GM04503 (cell line): ENCODE results near the gene CD2AP.
"Not testable (repeated sequence)": the region's sequence is repeated elsewhere in the genome, so short reads cannot be mapped to it uniquely, and the experiment has no call there.

Experiments
- DNase-seq: peaks from one replicate; pipeline ENCODE4 v3.0.0-alpha.2; 2012; ENCODE audit warnings: low read depth

Gene CD2AP

DNA sequence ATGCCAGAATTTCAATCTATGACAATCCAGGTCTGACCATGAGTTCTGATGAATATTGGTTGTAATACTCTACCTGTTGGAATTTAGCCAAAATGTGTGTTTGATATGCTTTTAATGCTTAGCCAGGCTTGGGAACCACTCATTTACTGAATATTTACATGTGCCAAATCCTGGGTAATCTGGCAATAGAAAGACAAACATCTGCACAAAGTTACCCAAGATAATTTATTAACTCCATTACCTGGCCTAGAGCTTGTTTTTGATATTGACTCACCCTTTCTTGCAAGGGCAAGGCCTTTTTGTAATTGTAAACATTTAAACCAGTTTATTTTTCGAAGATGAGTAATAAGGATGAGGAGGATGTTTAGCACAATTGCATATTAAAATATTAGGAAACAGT is 13.5 kb upstream of the CD2AP start:
- DNase-seq = no peak

DNA sequence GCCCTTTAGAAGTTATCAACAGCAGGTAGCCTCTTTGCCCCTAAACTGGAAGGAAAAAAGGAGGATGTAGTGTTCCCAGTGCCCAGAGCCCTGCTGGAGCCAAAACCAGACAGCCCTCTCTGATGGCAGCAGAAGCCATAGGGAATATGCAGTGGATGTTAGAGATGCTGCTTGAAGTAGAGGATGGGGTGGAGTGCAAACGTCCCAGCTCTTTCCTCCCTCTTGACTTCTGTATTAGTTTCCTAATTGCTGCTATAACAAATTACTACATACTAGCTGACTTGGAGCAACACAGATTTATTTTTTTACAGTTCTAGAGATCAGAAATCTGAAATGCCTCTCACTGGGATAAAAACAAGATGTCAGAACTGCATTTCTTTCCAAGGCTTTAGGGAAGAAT is 12.5 kb upstream of the CD2AP start:
- DNase-seq = no peak

DNA sequence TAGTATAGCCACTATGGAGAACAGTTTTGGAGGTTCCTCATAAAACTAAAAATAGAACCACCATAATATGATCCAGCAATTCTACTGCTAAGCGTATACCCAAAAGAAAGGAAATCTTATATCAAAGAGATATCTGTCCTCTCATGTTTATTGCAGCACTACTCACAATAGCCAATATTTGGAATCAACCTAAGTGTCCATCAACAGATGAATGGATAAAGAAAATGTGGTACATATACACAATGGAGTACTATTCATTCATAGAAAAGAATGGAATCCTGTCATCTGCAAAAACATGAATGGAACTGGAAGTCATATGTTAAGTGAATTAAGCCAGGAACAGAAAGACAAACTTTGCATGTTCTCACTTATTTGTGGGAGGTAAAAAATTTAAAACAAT is 5.7 kb upstream of the CD2AP start:
- no peak for DNase-seq

DNA sequence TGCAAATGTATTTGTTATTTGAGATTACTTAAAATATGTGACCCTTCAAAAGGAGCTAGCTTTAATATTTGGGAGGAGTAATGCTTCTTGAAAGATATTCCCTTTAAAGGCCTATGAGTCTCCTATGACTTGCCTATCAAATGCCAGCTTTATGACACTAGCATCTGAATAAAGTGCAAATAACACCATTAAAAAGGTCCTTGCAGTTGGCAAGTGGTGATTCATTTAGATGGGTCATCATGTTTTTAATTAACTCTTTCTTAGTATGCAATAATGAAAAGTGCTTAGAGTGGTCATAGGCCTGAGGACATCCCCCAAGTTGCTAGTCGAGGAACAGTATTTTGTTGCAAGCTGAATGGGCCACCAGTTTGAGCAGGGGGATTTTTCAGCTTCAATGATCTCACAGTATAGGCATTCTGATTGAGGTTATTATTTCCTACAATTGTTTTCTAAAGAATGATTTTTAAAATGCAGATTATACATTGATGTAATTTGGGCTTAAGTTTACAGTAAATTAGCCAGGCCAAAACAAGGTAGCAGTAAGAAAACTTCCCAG is 3.7 kb upstream of the CD2AP start:
- DNase-seq = no peak

DNA sequence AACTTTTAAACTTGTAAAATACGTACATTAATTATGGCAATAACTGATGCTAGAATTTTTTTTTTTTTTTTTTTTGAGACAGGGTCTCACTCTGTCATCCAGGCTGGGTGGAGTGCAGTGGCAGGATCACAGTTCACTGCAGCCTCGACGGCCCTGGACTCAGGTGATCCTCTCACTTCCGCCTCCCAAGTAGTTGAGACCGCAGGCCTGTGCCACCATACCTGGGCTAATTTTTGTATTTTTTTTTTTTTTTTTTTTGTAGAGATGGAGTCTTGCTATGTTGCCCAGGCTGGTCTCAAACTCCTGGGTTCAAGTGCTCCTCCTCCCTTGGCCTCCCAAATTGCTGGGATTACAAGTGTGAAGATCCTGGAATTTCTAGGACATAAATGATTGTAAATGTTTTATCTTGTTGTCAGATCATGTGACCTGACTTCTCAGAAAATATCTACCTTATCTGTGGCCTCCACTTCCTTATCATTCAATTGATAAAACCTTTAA is 2.2 kb upstream of the CD2AP start:
- DNase-seq = no peak

DNA sequence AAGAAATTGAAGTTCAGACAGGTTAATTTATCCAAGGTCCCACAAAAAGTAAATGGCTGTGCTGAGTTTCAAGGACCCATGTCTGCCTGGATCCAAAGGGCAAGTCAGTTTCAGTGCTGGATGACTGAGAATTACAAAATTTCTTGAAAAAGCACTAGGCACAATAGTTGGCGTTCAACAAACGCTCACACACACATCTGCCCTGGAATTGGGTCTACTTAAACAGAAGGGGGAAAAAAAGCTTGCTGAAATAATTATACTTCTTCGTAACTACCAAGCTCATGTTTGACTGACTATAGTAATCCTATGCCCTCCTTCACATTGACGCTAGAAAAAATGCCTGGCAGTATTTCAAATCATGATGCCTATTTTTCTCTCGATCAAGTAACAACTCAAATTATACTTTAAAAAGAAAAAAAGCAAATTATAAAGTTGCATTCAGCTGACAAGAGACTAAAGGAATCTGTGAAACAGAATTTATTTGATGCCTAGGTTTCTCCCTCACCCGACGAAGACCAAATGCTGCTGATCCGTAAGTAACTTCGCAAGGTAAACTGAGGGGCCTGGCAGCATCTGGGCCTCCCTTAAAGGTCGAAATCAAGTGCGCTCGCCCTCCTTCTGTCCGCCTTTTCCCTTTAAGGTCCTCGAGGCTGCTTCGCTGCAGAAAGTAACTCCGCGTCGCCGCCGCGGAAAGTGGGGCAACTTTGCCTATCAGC is 650 bp upstream of the CD2AP start:
- no peak for DNase-seq

DNA sequence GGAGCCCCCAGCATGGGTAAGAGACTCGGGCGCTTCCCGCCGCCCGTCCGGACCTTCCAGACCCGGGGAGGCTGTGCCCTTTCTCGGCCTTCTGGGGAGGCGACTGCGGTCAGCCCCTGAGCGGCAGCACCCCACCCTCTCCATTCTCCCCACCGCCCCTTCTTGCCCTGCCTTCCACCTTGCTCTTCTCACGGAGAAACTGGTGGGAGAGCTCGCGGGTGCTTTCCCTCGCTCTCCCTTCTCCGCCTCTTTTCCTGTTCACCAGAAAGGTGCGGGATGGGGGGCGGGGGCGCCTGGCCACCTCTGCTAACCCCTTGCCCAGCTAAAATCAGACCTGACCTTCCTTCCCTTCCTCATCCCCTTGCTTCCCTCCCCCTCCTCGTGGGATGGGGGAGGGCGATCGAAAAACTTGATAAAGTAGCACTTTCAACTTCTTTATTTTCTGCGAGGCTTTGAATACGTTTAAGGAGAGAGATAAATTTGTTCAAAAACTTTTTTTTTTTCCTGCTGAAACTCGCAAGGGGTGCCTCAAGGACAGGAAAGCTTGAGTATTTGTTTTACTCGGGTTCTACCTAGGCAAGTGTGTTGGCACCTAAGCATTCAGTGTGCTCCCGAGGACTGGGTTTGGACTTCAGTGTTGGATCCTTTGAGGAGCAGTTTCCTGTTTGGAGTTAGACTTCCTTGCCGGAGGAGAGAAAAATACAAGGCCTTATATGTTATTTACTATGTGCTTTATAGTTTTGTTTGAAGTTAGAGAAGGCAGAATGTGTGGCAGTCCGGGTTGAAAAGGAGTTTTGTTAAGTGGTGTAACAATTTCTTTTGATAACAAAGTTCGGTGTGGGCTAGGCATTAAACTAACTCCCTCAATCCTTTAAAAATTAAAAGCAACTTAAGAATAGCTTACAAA is 897 bp downstream of the CD2AP start:
- DNase-seq = no peak

DNA sequence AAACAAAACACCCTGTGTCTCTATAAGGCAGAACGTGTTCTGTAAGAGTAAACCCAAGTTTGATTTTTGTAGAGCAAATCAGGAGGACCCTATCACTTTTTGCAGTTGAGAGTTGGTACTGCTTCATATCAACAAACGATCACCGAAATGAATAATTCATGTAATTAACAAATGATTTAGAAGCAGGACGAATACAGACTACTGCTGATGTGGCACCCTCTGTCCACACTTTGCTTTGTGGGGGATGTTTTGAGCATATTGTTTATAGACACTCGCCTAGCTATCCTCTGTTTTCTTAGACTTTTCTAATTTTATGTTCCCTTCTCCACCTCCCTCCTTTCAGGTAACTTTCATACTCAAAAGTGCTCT is 1.5 kb downstream of the CD2AP start:
- DNase-seq = no peak

DNA sequence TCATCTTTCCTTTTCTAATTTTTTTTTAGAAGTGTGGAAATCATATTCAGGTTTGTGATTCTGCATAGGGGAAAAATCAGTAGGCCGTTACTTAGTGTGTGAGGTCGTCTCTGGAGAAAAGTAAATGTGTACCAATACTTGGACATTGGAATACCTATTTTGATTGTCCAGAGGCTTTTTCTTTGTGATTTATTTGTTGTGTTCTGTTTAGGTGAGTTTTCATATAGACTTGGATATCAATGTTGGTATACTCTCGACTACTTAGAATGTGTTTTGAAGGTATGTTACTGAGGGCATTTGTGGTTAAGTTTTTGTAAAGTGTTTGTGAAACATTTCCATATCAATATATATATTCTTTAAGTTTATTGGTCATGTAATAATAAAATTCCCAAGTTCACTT is 2.3 kb downstream of the CD2AP start:
- no peak for DNase-seq

DNA sequence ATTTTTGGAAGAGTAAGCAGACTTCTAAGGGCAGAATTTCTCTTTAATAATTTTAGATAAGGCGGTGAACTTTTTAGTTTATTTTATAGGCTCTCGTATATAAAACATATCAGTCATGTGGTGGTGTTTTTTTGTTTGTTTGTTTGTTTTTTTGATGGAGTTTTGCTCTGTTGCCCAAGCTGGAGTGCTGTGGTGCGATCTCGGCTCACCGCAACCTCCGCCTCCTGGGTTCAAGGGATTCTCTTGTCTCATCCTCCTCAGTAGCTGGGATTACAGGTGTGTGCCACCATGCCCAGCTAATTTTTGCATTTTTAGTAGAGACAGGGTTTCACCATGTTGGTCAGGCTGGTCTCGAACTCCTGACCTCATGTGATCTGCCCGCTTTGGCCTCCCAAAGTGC is 3.6 kb downstream of the CD2AP start:
- DNase-seq = not testable (repeated sequence)

DNA sequence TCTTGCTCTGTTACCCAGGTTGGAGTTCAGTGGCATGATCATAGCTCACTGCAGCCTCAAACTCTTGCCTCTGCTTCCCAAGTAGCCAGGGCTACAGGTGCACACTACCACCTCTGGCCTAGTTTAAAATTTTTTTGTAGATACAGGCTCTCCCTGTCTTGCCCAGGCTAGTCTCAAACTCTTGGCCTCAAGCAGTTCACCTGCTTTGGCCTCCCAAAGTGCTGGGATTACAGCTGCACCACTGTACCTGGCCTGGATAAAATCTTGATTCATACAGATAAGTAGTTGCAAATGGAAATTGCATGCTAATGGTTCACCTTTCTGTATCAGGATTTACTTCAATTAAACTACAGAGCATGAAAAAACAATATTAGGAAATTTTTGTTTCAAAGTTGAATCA is 4.2 kb downstream of the CD2AP start:
- no peak for DNase-seq

DNA sequence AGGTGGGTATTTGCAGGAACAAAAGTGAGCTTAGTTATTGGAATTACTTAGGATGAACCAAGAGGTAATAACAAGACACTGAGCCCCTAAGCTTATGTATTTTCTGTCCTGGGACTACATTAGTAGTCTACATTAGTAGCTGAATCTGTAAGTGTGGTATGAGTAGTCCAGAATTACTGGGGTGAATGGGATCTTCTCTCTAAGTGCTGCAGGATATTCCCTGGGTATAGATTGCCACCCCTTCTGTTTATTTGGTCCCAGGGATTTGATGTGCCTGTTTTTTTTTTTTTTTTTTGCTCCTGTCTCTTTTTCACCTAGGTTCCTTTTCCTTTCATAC is 5.9 kb downstream of the CD2AP start:
- DNase-seq = no peak

DNA sequence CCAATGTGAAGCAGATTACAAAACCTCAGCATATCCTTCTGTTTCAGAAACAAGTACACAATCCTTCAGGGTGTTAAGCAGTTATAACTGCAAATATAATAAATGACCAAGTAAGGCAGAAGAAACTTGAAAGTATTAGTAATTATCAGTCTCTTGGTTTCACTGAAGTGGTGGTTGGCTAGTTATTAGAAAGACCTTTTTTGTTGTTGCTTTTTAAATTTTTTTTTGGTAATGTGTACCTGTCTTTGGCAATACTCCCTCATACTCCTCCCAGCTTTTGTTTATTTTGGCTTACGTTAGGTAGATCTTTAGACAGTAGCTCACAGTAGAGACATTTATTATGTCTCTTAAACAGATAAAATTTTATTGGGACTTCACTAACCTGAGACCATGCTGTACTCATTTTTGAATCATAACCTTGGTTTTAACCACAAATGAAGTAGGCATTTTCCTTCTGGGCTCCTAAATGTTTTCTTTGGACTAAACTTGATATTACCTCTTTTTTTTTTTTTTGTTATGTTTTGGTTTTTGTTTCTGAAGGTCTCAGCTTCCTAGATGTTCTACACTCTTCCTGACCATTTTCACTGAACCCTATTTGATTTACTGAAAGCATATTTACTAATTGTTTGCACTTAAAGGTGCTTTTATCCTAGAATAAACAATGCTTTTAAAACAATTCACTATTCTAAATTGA is 6.4 kb downstream of the CD2AP start:
- peak; percentile 29 for DNase-seq

DNA sequence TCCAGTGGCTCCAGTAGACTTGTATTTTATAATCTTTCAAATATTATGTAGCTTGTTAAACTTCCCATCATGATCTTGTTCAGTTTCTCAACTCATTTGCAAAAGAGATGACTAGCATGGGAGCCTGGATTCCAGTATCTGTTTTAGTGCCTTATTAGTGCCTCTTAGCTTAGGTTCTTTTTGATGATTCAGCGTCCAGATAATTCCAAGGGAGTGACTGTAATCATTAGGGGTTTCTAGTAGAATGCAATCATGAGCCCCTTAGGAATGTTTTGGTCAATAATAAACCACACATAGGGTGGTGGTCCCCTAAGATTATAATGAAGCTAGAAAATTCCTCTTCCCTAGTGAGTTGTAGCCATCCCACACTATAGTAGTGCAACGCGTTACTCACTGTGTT is 7.0 kb downstream of the CD2AP start:
- peak; percentile 91 for DNase-seq

DNA sequence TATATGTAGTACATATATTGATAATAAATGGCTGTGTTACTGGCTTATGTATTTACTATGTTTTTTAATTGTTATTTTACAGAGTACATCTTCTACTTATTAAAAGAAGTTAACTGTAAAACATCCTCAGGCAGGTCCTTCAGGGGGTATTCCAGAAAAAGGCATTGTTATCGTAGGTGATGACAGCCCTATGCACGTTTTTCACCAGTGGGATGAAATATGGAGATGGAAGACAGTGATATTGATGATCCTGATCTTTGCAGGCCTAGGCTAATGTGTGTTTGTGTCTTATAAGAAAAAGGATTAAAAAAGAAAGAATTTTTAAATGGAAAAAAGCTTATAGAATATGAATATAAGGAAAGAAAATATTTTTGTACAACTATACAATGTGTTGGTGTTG is 7.5 kb downstream of the CD2AP start:
- DNase-seq = no peak

DNA sequence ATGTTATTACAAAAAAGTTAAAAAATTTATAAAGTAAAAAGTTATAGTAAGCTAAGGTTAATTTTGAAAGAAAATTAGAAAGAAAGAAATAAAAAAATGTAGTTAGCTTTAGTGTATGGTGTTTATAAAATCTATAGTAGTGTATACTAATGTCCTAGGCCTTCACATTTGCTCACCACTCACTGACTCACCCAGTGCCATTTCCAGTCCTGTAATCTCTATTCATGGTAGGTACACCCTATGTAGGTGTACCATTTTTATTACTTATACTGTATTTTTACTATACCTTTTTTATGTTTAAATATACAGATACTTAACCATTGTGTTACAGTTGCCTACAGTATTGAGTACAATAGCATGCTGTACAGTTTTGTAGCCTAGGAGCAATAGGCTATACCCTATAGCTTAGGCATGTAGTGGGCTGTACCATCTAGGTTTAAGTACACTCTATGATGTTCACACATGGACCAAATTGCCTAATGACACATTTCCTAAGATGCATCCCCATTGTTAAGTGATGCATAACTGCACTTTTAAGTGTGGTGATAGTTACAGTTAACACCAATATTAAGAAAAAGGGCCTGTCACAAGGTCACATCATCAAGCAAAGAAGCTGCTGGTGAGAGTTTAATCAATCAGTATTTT is 8.0 kb downstream of the CD2AP start:
- DNase-seq = no peak

DNA sequence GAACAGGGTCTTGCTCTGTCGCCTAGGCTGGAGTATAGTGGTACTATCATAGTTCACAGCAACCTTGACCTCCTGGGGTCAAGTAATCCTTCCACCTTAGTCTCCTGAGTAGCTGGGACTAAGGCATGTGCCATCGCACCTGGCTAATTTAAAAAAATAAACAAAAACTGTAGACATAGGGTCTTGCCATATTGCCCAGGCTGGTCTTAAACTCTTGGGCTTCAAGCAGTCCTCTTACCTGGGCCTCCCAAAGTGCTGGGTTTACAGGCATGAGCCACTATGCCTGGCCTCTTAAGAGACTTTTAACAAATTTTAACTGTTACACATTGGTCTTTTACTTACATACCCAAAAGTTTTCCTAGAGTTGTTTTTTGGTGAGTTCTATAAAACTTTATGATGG is 12.4 kb downstream of the CD2AP start:
- no peak for DNase-seq

DNA sequence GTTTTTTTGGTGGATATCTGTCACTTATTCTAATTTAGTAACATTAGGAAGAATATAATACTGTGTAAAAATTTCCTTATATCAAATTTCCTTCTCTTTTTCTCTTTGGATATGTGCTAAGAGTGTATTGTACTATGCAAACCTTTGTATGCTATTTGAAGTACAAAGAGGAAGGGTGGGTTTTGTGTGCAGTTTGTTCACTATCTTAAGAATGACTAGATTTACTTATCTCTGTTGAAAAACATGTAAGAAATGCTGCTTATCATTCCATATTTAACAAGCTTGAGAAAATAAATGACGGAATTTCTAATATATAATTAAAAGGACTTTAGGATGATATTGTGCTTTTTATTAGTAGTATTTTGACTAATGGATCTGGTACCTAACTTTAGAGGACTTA is 13.1 kb downstream of the CD2AP start:
- DNase-seq = no peak

DNA sequence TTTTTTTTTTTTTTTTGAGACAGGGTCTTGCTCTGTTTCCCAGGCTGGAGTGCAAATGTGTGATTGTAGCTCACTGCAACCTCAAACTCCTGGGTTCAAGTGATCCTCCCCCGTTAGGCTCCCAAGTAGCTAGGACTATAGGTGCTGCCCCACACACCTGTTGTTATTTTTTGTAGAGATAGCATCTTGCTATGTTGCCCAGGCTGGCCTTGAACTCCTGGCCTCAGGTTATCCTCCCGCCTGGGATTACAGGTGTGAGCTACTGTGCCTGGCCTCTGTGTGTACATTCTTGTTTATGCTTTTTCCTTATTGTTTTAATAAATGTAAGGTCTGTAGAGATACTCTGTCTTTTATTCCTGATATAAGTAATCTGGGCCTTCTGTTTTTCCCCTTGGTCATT is 14.8 kb downstream of the CD2AP start:
- DNase-seq = no peak

DNA sequence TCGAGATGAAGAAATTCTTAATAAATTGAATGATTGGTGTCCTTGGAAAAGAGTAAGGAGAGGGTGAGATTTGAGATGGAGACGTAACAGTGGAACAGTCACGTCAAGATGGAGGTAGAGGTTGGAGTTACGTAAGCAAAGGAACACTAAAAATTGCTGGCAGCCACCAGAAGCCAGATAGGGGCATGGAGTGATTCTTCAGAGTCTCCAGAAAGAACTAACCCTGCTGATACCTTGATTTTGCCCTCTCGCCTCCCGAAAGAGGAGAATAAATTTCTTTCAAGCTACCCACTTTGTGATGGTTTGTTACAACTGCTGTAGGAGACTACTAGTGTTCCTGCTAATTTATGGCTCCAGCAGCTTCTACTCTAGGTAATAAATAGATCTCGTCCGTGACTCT is 17.6 kb downstream of the CD2AP start:
- DNase-seq = no peak

DNA sequence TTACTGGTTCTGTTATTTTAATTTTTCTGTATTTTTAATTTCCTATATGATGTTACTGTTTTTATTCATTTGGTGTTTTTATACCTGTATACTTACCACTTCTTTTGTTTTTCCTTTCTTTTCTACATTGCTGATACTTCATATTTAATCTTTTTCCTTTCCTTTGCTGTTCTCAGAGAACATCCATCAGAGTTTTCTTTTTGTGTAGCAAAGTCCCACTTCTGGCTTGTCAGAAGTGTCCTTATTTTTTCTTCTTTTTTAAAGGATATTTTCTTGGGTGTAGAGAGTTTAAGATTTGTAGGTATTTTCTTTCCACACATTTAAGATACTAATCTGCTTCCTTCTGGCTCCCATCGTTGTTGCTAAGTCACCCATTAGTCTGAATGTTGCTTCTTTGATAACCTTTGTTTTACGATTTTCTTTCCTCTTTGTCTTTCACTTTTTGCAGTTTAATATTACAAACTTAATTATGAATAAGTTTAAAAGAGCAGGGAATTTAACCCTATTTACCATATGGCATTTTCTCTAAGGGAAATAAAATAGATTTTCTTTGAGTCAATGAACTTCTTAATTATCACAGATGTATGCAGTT is 18.5 kb downstream of the CD2AP start:
- no peak for DNase-seq
